ENCODE data around the gene CDK14.

CDK14 gene

DNA sequence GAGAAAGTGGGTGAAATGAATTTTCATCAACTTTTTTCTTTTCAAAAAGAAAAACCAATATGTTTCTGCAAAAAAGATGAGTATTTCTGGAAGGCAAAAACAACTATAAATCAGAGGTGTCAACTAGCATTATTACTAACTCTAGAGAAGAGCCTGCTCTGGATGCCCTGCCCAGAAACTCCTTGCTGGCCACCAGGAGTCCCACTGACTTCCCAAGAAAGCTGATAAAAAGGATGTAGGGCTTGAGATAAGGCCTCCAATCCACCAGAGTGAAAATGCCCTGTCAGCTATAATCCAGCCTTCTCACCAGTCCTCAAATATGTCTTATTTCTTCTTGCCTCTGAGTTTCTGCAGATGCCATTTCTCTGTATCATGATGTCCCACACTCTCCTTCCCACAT, 651.4 kb downstream of the CDK14 start:
- H3K4me3 ChIP-seq, result no peak overlapping the region
- TF ChIP-seq POLR2AphosphoS5 (IDR thresholded peaks at IDR 0.05; ENCODE audit: borderline replicate concordance, low read depth, low read length), result no peak
- TF ChIP-seq FOXP2 (optimal IDR thresholded peaks at IDR 0.05; ENCODE audit: control extremely low read depth, extremely low read length, insufficient read depth), result no peak
- no peak for TF ChIP-seq EZH2 (IDR thresholded peaks at IDR 0.05)
- H3K27ac ChIP-seq, result no peak overlapping the region
- H3K9ac ChIP-seq (ENCODE audit: insufficient read length), result no peak overlapping the region
- DNase-seq (ENCODE audit: low read depth, low spot score), result no peak
- H3K9me3 ChIP-seq (ENCODE audit: low read depth, low read length), result no peaks in the 10 kb centered on the region
- no peaks in the 10 kb centered on the region for H3K36me3 ChIP-seq (ENCODE audit: insufficient read depth, low read length)

DNA sequence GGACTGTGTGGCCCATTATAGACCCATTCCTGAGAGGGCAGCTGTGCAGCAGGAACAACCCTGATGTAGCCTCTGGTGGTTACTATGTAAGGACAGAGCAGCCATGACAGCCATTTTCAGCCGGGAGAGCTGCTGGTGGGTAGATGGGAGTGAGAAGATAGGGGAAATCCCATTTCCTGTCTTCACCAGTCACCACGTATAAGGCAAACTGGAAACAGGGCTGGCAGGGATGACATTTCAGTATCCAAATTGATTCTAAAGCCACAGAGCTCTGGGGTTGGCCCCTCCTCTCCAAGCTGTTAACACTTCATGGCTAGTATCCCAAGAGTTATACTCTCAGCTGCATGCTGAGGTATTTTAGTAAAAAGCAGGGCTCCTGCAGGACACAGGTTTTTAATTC, 652.9 kb downstream of the CDK14 start:
- no peak overlapping the region for H3K27ac ChIP-seq
- no peak for DNase-seq (ENCODE audit: low read depth, low spot score)
- no peak overlapping the region for H3K9ac ChIP-seq (ENCODE audit: insufficient read length)
- no peaks in the 10 kb centered on the region for H3K36me3 ChIP-seq (ENCODE audit: insufficient read depth, low read length)
- H3K4me3 ChIP-seq, result no peak overlapping the region
- H3K9me3 ChIP-seq (ENCODE audit: low read depth, low read length), result no peaks in the 10 kb centered on the region
- TF ChIP-seq FOXP2 (optimal IDR thresholded peaks at IDR 0.05; ENCODE audit: control extremely low read depth, extremely low read length, insufficient read depth), result no peak
- TF ChIP-seq POLR2AphosphoS5 (IDR thresholded peaks at IDR 0.05; ENCODE audit: borderline replicate concordance, low read depth, low read length), result no peak
- no peak for TF ChIP-seq EZH2 (IDR thresholded peaks at IDR 0.05)

DNA sequence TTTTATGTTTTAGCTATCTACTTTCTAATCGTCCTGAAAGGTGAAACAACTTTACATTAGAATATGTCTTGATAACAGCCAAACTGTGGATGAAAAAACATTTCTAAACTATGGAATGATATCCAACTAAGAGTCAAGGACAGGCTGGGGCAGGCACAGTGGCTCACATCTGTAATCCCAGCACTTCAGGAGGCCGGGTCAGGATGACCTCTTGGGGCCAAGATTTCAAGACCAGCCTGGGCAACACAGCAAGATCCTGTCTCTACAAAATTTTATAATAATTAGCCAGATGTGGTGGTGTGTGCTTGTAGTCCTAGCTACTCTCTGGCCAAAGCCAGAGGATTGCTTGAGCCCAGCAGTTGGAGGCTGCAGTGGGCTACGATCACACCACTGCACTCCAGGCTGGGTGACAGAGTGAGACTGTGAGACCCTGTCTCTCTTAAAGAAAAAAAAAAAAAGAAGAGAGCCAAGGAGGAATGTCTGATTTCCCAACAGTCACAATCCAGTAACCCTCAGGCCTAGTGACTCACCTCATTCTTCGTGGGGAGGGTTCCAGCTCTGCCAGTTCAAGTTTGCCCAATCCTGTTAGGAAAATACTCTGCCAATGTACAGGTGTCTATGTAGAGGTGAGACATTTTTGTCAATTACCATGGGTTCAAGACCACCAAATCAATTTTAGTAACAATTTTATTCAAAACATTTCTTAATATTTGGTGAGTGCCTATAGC, 653.5 kb downstream of the CDK14 start:
- no peak for DNase-seq (ENCODE audit: low read depth, low spot score)
- no peaks in the 10 kb centered on the region for H3K9me3 ChIP-seq (ENCODE audit: low read depth, low read length)
- H3K36me3 ChIP-seq (ENCODE audit: insufficient read depth, low read length), result no peaks in the 10 kb centered on the region
- no peak overlapping the region for H3K27ac ChIP-seq
- no peak overlapping the region for H3K9ac ChIP-seq (ENCODE audit: insufficient read length)
- H3K4me3 ChIP-seq, result no peak overlapping the region
- no peak for TF ChIP-seq EZH2 (IDR thresholded peaks at IDR 0.05)
- TF ChIP-seq POLR2AphosphoS5 (IDR thresholded peaks at IDR 0.05; ENCODE audit: borderline replicate concordance, low read depth, low read length), result no peak
- no peak for TF ChIP-seq FOXP2 (optimal IDR thresholded peaks at IDR 0.05; ENCODE audit: control extremely low read depth, extremely low read length, insufficient read depth)

DNA sequence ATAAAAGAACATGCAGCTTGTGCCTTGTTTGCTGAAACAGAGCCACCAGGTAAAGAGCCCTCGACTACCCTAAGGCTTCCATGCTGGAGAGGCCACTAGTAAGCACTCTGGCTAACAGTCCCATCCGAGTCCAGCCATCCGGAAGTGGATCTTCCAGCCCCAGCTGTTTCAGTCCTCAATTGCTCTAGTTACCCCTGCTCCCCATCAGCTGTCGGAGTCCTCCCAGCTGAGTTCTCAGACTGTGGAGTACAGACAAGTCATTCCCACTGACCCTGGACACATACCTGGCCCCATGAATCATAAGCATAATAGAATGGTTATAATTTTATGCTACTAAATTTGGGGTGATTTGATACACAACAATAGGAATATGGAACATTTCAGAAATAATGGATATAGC, 654.6 kb downstream of the CDK14 start:
- Histone ChIP-seq H3K27ac (no peak overlapping the region), H3K9ac (ENCODE audit: insufficient read length) (no peak overlapping the region), H3K36me3 (ENCODE audit: insufficient read depth, low read length) (no peaks in the 10 kb centered on the region), H3K9me3 (ENCODE audit: low read depth, low read length) (no peaks in the 10 kb centered on the region), H3K4me3 (no peak overlapping the region)
- TF ChIP-seq EZH2 (IDR thresholded peaks at IDR 0.05) (no peak), POLR2AphosphoS5 (IDR thresholded peaks at IDR 0.05; ENCODE audit: borderline replicate concordance, low read depth, low read length) (no peak), FOXP2 (optimal IDR thresholded peaks at IDR 0.05; ENCODE audit: control extremely low read depth, extremely low read length, insufficient read depth) (no peak)
- no peak for DNase-seq (ENCODE audit: low read depth, low spot score)

DNA sequence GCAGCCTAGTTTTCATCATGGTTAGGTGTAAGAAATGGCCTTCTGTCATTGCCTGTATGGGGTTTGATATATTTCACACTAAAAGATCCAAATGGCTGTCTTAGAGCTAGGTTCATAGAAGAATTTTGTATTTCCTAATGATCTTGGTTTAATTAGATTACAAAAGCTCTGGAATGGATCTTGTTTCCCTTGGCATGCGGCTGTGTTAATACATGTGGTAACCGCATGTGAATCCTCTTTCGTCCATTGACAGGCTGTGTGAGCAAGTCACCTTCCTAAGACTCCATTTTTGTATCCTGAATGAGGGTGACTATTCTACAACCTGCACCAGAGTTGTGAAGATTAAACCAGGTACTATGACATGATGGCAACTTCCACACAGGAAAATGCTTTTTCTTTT, 655.8 kb downstream of the CDK14 start:
- no peak for DNase-seq (ENCODE audit: low read depth, low spot score)
- Histone ChIP-seq H3K4me3 (no peak overlapping the region), H3K9me3 (ENCODE audit: low read depth, low read length) (no peaks in the 10 kb centered on the region), H3K9ac (ENCODE audit: insufficient read length) (no peak overlapping the region), H3K36me3 (ENCODE audit: insufficient read depth, low read length) (no peaks in the 10 kb centered on the region), H3K27ac (no peak overlapping the region)
- TF ChIP-seq POLR2AphosphoS5 (IDR thresholded peaks at IDR 0.05; ENCODE audit: borderline replicate concordance, low read depth, low read length), result no peak
- TF ChIP-seq FOXP2 (optimal IDR thresholded peaks at IDR 0.05; ENCODE audit: control extremely low read depth, extremely low read length, insufficient read depth), result no peak
- no peak for TF ChIP-seq EZH2 (IDR thresholded peaks at IDR 0.05)

All from SK-N-MC (cell line).